D721Med (cell line): Measurements from ENCODE around the gene MICU2.
"Not testable (repeated sequence)": the region's sequence is repeated elsewhere in the genome, so short reads cannot be mapped to it uniquely, and the experiment has no call there.

Experiments used
- DNase-seq: peaks from one replicate; pipeline ENCODE4 v3.0.0; 2011; ENCODE audit warnings: low spot score; ENCODE audit not compliant: insufficient read length
- FAIRE-seq: peaks from 2 replicates; lab custom pipeline; 2011; peaks lifted over from hg19 to GRCh38; lab: Jason Lieb, UNC
- CTCF ChIP-seq: IDR thresholded peaks from 2 replicates; pipeline ENCODE4 v1.5.1; 2012; ENCODE audit warnings: mild to moderate bottlenecking, control low read depth; ENCODE audit not compliant: insufficient read depth; ENCODE audit errors: missing control alignments

MICU2 gene

DNA sequence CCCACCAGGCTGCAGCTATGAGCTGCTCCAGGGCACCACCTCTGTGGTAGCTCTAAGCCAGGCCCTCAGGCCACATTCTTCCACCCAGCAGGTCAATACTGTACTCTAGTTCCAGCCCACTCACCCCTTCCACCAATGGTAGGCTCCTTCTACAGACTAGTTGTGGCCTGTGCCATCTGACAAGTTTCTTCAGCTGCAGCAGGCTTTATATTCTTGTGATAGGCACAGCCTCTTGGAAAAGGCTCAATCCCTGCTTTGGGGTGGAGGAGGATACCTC lies 8.5 kb downstream of the MICU2 start:
- no peak for FAIRE-seq
- no peak for DNase-seq
- no peak for TF ChIP-seq CTCF

DNA sequence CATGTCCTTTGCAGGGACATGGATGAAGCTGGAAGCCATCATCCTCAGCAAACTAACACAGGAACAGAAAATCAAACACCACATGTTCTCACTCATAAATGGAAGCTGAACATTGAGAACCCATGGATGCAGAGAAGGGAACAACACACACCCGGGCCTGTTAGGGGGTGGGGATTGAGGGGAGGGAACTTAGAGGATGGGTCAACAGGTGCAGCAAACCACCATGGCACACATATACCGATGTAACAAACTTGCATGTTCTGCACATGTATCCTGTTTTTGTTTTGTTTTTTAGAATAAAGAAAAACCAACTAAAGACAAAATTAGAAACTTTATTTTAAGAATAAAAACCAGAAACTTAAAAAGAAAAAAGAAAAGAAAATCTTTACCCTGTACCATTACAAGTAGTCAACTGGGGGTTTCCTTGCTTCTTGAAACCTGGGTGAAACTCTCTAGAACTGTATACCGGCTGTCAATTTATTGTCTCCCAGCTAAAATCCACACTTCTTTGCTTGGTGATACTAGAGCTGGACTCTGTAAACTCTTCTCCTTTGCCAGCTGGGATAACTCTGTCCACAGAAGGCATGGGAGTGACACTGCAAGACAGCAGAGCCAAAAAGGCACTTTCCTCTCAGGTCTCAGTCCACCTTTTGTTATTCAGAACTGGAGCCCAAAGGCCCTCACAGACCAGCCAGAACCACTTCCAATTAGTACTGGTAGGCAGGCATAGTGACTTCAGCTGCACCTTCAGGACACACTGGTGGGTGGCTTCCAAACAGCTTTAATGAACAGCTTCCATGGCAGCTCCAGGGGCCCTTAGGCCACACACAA lies 9.0 kb downstream of the MICU2 start:
- no peak for FAIRE-seq
- DNase-seq = no peak
- no peak for TF ChIP-seq CTCF

DNA sequence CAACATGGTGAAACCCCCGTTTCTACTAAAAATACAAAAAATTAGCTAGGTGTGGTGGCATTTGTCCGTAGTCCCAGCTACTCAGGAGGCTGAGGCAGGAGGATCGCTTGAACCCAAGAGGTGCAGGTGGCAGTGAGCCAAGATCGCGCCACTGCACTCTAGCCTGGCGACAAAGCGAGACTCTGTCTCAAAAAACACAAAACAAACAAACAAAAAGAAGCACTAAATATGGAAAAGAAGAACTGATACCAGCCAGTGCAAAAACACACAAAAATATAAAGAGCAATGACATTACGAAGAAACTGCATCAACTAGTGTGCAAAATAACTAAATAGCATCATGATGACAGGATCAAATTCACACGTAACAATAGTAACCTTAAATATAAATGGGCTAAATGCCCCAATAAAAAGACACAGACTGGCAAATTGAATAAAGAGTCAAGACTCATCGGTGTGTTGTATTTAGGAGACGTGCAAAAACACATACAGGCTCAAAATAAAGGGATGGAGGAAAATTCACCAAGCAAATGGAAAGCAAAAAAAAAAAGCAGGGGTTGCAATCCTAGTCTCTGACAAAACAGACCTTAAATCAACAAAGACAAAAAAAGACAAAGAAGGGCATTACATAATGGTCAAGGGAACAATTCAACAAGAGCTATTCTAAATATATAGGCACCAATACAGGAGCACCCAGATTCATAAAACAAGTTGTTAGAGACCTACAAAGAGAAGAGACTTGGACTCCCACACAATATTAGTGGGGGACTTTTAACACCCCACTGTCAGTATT lies 13.1 kb downstream of the MICU2 start:
- FAIRE-seq = not testable (repeated sequence)

DNA sequence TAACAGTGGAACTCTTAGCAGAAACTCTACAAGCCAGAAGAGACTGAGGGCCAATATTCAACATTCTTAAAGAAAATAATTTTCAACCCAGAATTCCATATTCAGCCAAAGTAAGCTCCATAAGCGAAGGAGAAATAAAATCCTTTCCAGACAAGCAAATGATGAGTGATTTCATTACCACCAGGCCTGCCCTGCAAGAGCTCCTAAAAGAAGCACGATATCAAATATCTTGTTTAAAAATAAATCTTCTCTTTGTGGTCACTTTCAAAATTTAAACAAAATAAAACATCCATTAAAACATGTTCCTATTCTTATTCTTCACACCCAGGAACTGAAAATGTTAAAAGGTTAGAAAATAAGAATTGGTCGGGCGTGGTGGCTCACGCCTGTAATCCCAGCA lies 13.7 kb downstream of the MICU2 start:
- no peak for FAIRE-seq
- no peak for TF ChIP-seq CTCF

More for the DNA sequence above, 13.1 kb downstream of the MICU2 start:
- not testable (repeated sequence) for DNase-seq

DNA sequence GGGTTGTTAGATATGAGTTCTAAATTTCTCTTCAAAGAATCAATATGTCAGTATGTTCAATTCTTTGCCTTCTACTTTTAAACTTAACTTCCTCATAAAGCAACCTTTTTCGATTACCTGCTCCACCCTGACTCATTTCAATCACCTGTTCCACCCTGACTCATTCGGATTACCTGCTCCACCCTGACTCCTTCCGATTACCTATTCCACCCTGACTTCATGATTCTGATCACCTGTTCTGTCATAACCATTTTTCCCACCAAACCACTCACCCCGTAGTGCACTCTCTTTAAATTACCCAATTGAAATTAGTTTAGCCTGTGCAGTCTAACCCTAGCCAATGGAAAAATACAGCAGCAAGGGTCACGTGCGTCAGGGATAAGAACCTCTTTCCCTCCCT lies 14.5 kb downstream of the MICU2 start:
- not testable (repeated sequence) for FAIRE-seq

More for the DNA sequence above, 13.7 kb downstream of the MICU2 start:
- DNase-seq = no peak

GRCh38 chr13:21588411-21588810 lies 15.6 kb downstream of the MICU2 start:
- not testable (repeated sequence) for FAIRE-seq, DNase-seq

More for the DNA sequence above, 14.5 kb downstream of the MICU2 start:
- not testable (repeated sequence) for DNase-seq

DNA sequence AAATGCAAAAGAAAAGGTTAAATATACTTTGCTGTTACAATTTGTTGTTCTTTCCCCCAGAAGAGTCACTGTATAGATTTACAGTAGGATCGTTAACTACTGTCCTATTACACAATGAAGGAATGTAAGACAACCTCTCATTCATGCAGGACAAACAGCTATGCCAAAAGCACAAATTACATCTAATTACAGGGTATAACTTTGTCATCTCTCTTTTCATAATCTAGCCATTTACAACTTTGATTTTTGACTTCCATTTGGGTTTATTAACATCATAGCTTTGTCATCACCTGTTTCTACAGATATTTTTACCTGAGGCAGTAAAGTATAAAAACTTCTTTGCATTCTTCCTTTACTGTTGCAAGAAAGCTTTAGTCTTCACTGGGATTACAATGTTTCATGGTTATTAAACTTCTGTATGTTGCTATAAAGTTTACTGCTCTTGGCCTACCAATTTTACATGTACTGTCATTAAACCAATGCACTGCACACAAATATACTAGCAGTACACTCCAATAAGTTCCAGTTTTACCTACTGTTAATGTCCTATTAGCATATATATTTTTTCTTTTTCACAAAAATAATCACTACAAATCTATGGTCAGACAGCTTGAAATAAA lies 18.9 kb downstream of the MICU2 start:
- no peak for TF ChIP-seq CTCF
- FAIRE-seq (no peak), DNase-seq (no peak)

GRCh38 chr13:21583478-21583877 lies 20.5 kb downstream of the MICU2 start:
- no peak for DNase-seq
- no peak for FAIRE-seq
- no peak for TF ChIP-seq CTCF
